Measurements from ENCODE around the gene CDC73. TPM values are rescaled to one million over a fixed set of nuclear protein-coding genes. Genes with fewer than 3 reads are reported as not detected.

Gene CDC73
- 15.4 and 20.3 TPM in 2 replicates for total RNA-seq

DNA sequence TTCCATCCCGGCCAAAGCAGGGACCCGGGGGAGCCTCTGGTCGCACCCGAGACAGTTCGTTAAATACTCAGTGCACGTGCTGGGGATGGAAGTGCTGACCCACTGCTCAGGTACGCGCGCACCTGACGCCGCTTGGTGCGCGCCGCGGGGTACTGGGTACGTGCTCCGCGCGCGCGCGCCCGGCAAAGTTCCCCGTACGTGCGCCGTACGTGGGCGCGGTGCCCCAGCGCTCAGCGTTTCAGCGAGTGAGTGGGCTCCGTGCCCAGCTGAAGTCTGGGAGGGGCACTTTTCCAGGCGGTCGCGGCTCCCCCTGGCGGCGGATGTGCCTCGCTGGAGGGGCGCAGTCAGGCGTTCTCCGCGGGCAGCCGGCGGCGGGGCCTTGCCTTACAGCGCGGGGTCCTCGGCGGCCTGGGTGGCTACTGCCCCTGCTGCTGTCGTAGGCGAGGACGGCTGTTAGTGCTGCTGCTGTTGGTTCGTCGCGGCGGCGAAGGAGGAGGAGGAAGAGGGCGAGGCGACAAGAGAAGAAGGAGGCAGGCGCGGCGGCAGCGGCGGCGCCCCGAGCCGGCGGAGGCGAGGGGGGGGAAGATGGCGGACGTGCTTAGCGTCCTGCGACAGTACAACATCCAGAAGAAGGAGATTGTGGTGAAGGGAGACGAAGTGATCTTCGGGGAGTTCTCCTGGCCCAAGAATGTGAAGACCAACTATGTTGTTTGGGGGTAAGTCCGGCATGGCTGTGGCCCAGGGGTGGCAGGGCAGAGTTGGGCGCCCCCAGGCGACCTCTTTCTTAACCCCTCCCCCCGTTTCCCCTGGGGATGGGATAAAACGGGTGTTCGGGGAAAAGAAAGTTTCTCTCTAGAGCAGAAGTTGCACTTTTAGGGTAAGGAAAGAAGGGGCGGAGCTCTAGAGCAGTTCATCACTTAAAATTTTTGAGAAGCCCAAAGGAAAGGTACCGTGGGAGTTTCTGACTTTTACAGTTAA lies at the start of gene CDC73:
TSS of gene CDC73 (plus strand) at position 416 of the 978 bp plus-strand sequence. CDS start at position 586, 170 bp downstream.

DNA sequence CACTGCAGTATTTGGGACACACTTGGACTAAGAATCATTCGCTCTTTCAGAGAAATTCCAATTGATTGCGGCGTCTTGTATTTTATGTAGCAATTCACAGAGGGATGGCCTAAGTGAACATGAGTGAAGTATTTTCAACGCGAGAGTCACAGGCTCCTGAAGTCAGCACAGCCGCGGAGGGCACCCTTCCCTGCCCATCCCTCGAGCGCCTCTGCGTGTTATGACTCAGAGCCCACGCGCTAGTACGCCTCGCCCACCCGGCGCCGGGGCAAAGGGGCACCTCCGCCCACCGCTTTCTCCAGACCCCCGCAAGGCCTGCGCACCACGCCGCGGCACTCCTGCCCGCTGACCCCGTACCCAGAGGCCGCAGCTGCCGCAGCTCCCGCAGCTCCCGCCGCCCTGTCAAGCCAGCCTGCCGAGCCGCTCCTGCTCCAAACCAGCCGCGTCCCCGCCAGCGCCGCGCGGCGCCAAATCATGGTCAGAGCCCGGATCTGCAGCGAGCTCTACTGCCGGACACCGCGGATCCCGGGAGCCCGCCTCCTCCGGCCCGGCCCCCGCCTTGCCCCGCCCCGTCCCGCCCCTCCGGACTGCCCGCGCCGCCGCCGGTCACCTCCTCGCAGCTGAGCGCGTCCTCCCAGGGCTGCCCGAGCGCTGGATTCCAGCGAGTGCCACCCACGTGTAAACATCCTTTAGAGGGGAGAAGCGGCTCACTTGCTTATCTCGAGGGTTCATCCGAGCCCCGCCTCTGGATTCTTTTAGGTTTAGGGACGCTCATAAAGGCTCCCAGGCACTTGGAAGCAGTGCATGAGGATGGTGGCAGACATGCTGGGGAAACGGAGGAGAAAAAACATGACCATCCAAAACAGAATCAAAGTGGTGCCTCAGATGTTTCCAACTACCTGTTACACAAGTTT lies 16.7 kb upstream of the CDC73 start, which contains the start of gene GLRX2:
TSS of gene GLRX2 (minus strand) at position 508 of the 914 bp plus-strand sequence. CDS start at position 476, 32 bp downstream.

DNA sequence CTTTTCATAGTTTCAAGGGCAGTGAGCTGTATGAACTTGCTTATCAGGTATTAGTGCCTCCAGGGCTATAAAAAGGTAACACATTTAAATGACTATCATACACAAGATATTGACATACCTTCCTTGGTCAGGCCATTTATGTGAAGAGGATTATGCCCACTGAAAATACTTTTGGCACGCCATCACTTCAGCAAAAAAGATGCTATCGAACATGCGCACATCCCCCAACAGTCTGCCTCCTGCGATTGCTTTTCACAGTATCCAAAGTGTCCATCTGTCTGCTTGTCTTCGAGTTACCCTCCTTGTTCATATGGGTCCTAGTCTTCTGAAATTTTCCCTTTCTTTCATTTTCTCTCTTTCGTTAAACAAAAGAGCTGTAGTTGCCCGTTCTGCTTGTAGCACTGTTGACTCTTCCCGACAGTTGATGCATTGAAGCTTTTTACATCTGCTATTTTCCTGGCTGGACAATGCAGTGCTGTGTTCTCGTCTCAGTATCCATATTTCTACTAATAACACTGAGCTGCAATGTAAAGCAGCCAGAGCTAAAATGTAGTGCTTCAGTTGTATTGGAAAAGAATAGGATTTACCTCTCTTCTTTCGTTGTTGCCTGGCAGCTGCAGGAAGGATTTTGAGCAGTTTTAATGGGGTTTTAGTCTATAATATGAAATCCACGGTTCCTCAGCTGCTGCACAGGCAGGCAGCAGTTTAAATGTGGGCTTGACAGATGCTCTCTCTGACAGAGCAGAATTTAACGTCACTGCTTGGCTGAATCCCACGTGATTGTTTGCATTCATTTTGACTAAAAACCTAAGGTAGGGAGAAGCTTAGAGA lies 64.3 kb downstream of the CDC73 start, which contains the start of gene B3GALT2:
TSS of gene B3GALT2 (minus strand) at position 713 of the 831 bp plus-strand sequence. CDS start 5,051 bp downstream, outside the sequence.

Small RNA genes lying within 50 kb of the gene (small RNA-seq; reads per million reads assigned to genes)
- gene MIR1278, result not detected

Other genes with a start within 250 kb of the CDC73 start
- 32.0 and 34.8 TPM in 2 replicates for gene UCHL5, start 62.7 kb upstream of the CDC73 start, total RNA-seq
- 149 and 197 TPM in 2 replicates for gene RO60, start 62.4 kb upstream of the CDC73 start, total RNA-seq
- gene GLRX2, start 16.6 kb upstream of the CDC73 start, total RNA-seq, result 6.2 and 7.0 TPM in 2 replicates
- under 0.01 TPM in 1 of 2 replicates, not detected in the other for gene B3GALT2, start 64.6 kb downstream of the CDC73 start, total RNA-seq